Peyer's patch (tissue), 4 donors: ENCODE measurements around the gene DLX6.

ENCODE experiments used
- POLR2A ChIP-seq, 2 donors: fragments of 450-650 bp; IDR thresholded peaks; one replicate each; pipeline ENCODE4 v1.5.1; 2017; ENCODE audit warnings: antibody characterized with exemption in 2 of 2, mild to moderate bottlenecking in 2 of 2, moderate library complexity in 2 of 2
- TF ChIP-seq, protein P1 (sequence below), 6 experiments: fragments of 450-650 bp in 4 of 6; fragments of 200-600 bp in 2 of 6; sonication (generic) in 1 of 6; IDR thresholded peaks; one replicate each; pipeline ENCODE4 v1.5.1; 2017 to 2019; ENCODE audit warnings: antibody characterized with exemption in 6 of 6, mild to moderate bottlenecking in 3 of 6, moderate library complexity in 1 of 6

DNA sequence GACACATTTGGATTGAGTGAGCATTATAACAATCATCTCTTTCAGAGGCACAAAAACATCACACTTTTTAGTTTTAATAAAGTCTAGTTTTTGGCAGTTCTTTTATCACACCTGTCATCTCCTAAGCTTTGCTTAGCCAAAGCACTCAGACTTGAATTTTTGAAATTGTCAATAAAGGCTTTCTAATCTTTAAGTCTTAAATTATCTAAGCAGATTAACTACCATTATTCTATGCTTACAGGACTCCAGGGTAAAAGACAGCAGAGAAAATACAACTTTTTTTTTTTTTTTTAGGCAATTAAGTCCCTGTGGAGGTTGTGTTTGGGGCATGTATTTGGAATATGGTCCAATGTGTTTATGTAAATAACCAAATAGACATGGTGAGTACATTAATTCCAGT, 17.6 kb upstream of the DLX6 start:
- TF ChIP-seq, protein P1, sequence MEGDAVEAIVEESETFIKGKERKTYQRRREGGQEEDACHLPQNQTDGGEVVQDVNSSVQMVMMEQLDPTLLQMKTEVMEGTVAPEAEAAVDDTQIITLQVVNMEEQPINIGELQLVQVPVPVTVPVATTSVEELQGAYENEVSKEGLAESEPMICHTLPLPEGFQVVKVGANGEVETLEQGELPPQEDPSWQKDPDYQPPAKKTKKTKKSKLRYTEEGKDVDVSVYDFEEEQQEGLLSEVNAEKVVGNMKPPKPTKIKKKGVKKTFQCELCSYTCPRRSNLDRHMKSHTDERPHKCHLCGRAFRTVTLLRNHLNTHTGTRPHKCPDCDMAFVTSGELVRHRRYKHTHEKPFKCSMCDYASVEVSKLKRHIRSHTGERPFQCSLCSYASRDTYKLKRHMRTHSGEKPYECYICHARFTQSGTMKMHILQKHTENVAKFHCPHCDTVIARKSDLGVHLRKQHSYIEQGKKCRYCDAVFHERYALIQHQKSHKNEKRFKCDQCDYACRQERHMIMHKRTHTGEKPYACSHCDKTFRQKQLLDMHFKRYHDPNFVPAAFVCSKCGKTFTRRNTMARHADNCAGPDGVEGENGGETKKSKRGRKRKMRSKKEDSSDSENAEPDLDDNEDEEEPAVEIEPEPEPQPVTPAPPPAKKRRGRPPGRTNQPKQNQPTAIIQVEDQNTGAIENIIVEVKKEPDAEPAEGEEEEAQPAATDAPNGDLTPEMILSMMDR (IDR thresholded peaks at IDR 0.05) = no peak
- no peak for TF ChIP-seq POLR2A (IDR thresholded peaks at IDR 0.05)
